NCI-H128 (cell line): ENCODE measurements around the gene RUNX1.
"Not testable (repeated sequence)": the region's sequence is repeated elsewhere in the genome, so short reads cannot be mapped to it uniquely, and the experiment has no call there.

Experiments used
- DNase-seq: peaks from one replicate; lab custom pipeline; 2025; ENCODE audit not compliant: unreplicated experiment; lab: John Stamatoyannopoulos, UW

The RUNX1 gene

DNA sequence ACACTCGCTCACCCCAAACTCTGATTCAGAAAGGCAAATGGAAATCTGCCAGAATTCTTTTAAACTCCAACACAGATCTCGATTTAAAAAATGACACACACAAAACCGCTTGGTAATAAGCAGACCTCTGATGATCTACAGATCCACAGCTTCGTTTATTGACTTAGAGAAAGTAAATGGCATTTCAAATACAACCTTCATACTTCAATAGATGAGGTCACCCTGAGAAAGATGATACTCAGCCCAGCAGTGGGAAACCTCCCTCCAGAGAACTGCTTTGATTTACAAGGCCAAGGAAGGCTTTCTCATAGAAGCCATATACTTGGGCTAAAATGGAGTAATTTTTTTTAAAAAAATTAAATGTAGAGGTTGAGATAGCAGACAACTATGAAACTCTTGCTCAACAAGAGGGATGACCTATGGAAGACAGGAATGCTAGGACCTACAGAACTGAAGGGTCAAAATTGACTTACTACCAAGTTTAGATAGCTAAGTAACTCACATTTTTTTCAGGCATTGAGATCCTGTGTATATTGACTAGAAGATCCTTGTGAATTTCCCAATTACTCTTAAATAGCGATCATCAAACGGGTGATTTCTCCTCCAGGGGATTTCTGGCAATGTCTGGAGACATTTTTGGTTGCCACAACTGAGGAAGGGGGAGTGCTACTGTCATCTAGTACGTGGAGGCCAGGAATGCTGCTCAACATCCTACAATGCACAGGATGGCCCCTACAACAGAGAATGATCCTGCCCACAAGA, 236.4 kb downstream of the RUNX1 start:
- no peak for DNase-seq

DNA sequence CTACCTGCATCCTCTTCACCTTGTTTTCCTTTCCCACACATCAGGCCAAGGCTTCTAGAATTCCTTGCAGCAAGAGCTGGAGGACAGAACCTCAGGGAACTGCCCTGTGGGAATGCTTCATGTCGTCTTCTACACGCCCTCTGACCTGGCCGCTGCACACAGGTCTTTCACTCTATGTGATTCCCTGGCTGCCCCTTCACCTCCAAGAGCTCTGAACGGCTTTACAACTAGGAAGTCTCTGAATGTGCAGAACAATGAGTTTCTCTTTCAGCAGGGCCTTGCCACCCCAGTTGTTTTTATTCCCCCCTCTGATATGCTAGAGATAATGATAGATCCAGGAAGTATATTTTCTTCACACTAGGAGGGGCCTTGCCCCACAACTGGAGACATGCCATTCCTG, 237.7 kb downstream of the RUNX1 start:
- DNase-seq = no peak

DNA sequence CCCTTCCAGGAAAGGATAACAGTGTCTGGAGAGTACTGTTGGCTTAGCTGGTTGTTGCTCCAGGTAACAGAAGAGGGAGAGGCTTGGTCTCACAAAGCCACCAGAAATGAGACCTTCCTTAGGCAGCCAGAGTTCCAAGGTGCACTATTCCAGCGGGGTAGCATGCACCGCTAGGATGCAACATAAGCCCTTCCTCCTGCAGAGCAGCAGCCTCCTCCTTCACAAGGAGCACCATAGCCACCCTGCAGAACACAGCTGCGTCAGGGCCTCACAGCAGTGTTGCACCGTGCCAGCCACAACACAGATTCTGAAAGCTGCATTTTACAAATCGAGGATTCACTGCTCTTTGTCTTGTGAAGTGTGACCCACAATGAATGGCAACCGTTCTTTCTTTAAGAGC, 238.3 kb downstream of the RUNX1 start:
- DNase-seq = no peak

DNA sequence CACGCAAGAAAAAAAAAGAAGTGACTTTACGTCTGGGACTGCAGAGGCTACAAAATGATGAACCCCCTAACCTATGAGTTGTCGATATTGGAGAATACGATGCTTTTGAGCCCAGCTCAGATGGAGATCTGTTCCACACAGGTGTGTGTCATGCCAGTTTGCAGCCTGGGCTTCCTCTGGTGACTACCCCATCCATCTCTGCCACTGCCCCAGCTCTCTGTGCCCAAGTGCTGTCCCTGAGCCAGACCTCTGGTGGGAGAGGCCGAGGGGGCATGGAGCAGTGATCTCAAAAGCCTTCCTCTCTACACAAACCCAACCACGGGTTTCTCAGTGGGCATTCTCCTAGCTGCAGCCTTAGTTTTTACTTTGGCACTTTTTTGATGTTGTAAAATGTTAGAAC, 239.3 kb downstream of the RUNX1 start:
- no peak for DNase-seq

DNA sequence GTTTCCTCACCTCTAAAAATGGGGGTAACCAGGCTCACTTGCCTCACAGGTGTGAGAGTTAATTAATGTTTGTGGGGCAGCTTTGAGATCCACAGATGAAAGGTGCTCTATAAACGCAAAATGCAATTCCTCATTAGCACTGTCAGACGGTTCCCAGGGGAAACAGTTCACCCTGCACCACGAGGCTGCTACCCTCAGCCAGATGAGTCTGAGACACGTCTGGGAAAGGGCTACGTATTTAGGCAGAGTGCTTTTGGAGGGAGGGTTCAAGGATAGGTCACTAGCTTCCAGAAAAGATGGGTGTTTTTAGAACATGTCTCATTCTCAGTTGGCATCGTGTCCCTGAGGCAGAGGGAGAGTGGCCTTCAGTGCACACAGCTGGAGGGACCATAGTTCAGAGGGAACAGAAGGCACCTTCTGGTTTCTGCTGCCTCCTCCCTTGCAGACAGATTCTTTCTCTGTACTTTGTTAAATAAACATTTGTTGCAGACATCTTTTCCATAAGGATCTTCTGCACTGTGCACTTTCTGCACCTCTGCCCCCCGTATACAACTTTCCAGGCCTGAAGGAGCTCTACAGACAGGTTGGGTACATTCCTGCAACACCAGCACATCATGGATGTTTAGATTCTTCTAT, 240.4 kb downstream of the RUNX1 start:
- no peak for DNase-seq

DNA sequence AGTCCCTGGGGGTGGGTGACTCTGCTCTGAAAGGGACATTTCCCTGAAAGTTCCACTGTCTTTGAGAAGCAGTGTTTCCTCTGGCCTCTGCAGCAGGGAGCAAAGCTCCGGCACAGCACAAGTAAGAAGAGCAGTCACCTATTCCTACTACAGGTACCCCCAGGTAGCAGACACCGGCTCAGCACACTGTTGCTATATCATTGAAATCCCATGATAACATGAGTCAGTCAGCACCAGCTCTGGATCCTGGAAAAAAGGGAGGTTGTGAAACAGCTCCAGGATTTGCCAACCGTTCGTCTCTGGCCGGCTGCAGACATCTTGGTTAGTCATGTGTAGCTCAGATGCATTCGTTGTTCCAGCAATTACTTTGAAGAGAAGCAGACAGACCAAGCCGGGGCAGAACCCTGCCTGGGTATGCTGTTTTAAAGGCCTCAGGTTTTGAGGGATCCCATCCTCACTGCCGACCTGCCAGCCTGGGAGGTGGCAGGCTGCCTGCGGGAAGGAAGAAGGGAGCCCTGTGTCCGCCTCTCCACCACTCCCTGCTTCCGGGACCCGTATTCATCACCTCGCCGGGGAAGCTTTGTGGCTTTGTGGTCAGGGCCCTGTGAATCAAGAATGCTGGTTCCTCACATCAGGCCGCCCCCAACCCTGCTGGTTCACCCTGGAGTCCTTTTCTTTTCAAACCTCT, 241.1 kb downstream of the RUNX1 start:
- DNase-seq = no peak

DNA sequence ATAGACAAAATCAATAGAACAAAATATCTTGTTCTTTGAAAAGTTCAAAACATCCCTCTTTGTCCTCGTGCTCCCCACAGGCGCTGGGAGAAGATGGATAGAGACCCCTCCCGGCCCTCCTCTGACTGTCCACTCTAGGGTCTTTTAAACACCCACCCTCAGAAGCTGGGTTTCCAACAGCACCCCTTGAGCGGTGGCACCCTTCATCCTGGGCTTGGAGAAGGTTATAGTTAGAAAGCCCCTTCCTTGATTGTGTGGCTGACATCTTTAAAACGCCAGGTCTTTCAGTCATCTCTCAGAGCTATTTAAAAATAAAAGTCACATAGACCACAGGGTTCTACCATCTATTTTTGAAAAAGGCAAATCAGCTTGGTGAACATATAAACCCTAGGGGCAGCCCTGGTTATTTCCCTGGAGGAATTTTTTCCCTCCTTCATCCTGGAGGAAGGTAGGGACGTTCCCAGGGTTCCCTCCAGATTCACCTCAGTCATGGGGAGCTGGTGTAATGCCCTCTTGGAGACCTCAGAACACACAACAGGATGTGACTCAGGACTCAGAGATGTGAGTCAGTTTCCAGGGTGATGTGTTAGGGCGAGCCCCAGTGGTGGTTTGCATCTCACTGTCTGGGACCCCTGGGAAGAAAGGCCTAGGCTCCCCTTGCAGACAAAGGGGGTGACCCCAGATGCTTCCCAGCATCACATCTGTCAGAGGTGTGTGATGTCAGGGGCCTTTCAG, 241.8 kb downstream of the RUNX1 start:
- DNase-seq = no peak

DNA sequence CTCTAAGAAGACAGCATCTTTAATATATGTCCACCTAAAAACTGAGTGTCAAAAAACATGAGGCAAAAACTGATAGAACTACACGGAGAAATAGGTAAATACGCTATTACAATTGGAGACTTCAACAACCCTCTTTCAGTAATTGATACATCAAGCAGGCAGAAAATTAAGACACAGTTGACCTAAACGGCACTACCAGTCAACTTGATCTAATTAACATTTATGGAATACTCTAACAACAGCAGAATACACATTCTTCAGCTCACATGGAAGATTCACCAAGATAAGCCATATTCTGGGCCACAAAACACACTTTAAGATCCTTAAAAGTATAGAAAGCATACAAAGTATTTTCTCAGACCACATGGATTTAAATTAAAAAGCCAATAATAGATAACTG, 242.7 kb downstream of the RUNX1 start:
- DNase-seq = no peak

DNA sequence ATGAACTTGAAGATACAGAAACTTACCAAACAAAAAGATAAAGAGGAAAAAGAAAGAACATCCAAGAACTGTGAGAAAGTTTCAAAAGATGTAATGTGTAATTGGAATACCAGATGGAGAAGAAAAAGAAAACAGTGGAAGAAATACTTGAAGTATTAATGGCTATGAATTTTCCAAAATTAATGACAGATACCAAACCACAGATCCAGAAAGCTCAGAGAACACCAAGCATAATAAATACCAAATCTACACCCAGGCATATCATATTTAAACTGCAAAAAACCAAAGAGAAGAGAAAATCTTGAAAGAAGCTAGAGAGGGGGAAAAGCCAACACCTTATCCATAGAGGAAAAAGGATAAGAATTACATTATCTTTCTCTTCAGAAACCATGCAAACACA, 243.9 kb downstream of the RUNX1 start:
- DNase-seq = no peak

DNA sequence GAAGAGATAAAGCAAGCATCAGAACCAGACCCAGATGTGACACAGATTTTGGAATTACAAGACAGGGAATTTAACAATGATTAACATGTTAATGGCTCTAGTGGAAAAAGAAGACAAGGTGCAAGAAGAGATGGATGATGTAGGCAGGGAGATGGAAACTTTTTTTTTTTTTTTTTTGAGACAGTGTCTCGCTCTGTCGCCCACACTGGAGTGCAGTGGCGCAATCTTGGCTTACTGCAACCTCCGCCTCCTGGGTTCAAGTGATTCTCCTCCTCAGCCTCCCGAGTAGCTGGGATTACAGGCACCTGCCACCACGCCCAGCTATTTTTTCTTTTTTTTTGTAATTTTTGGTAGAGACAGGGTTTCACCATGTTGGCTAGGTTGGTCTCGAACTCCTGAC, 244.5 kb downstream of the RUNX1 start:
- DNase-seq = not testable (repeated sequence)

DNA sequence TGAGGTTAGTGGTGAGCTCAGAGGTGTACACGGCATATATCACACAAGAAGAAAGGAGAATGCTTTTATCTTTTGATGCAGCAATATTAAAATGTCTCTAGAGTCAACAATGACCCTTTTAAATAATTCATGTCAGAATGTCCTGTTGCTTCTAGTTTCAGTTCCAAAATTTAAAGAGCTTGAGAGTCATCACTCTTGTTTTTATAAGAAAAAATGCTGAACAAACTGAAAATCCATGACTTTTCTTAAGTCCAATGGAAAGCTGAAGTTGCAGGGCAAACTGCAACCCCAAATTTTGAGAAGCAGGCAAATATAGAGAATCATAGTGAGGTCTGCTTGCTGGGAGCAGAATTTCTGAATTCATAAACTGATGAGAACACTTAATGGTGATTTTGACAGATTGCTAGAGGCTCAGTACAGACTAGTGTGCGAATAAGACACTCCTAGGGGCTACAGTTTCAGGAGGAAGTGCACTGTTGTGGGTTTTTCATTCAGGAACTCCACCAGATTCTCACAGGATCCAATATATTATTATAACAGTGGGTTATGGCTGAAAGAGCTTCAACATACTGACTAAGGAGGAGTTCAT, 245.2 kb downstream of the RUNX1 start:
- DNase-seq = no peak

DNA sequence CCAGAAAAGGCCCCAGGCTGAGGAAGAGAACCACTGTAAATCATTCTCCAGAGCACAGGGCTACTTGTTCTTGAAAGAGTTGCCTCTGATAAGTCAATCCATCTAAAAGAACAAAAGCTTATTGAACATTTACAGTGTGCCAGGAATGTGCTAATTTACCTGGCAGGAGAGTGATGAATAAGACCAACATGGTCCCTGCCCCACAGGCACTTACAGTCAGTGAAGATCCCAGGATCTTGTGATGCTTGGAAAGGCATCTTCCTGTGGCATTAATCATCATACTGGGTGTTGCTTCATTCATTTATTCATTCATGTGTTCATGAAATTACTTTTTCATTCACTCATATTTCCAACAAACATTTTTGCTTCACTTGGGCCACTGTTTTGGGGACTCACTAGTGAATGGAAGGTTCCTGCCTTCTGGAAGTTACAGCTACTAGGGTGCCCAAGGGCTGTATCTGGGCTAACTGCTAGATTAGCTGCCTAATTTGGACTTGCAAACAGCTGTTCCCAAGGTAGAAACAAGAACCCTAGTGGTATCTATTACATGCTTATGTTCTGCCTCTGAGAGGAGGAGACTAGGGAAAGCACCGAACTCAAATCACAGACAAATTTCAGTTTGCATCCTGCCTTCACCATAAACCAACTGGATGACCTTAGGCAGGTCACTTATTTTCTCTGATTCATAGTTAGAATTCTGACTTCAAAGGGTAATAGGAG, 246.8 kb downstream of the RUNX1 start:
- DNase-seq = no peak

DNA sequence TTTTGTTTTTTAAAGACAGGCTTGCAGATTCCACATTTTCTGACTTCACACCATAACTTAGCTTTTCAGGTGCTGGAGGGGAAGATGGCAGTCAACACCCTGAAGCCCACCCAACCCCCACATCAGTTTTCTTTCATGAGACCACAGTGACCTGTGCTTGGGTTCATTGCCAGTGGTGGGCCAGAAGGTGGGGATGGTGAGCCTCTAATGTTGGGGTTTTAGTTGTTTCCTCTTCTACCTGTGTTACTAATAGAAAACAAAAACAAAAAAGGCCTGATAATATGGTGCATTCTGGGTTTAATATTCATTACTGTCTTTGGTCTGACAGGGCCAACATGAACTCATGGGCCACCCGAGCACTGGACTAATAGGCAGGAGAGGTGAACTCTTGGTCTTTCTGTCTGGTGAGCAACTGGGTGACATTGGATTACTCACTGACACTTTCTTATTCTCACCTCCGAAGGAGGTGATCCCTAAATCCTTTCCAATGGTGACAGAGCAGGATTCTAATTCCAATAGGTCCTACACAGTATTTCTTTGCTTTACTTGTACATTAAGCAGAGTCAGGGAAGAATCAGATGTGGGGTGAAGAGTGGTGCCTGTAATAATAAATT, 247.5 kb downstream of the RUNX1 start:
- DNase-seq = no peak

DNA sequence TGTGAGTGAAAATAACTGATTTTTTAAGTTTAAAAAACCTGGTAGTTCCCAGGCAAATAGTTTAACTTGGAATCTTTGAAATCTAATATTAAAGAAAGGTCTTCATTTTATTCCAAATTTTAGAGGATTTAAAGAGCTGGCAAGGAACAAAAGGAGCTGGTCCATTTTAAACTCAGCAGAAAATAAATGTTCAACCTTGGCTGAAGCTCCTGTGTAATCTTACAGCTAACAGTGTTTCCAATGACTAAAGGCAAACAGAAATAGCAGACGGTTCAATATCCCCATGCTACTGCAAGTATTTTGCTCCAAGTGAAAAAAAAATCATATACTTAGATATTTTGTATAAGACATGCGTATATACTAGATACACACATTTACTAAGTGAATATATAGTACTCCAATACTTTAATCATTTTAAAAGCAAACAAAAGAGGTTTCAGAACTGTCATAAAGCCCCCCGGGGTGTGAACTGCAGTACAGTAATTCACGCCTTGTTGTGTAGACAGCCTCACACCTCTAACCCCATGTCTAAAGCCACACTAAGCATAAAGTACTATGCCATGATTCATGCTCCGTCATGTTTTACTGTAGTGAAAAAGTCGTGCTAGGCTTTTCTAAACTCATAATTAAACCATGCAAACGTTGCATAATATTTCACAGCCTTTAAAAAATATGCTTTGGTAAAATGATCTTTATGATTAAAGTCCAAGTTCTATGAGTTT, 248.1 kb downstream of the RUNX1 start:
- DNase-seq = no peak

DNA sequence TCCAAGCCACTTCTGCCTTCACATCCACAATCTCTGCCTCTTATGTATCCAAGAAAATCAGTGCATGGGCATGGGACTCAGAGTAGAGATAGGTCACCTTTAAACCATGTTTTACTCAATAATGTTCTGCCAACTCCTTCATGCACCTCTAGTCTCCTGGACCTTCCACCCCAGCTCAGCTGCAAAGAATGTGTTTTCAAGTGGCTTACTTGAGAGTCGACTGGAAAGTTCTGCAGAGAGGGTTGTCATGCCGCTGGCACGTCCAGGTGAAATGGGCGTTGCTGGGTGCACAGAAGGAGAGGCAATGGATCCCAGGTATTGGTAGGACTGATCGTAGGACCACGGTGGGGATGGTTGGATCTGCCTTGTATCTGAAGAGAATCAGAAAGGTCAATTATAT, 250.0 kb downstream of the RUNX1 start:
- DNase-seq = no peak

DNA sequence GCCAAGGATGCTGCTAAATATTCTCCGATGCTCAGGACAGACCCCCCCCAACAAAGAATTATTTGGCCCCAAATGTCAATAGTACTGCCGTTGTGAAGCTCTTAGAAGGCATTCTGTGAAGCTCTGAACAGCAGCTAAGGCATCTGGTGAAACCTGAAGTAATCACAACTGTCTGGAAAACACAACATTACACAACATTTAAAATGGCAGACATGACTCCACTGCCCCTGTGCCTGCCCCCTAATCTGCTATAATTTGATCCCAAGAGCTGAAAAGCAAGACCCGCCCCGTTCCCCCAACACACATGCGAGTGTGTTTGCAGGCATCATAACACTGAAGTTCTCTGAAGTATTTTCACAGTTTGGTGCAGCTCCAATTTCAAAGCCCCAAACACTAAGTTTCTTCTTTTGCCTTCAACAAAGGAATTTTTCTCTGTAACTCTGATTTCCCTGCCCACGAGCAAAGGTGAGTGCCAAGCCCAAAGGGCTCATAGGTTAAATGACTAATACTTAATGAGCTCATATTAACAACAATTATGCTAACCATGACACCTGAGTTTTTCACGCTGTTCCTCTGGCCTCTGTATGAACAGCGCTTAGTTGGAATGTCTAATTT, 251.1 kb downstream of the RUNX1 start:
- DNase-seq = no peak

DNA sequence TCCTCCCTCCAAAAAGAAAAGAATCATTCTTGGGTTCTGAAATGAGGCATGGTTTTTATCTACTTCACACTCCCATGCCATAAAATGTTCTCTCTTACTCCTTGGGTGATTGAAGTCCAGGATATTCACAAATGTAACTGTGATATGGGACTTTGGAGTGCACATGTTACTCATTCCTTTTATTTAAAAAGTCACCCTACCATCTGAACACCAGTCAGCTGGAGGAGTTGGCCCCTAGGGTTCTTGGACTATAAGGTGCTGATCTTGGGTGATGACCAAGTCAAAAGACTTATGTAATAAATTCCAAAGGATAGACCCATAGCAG, 251.9 kb downstream of the RUNX1 start:
- no peak for DNase-seq

DNA sequence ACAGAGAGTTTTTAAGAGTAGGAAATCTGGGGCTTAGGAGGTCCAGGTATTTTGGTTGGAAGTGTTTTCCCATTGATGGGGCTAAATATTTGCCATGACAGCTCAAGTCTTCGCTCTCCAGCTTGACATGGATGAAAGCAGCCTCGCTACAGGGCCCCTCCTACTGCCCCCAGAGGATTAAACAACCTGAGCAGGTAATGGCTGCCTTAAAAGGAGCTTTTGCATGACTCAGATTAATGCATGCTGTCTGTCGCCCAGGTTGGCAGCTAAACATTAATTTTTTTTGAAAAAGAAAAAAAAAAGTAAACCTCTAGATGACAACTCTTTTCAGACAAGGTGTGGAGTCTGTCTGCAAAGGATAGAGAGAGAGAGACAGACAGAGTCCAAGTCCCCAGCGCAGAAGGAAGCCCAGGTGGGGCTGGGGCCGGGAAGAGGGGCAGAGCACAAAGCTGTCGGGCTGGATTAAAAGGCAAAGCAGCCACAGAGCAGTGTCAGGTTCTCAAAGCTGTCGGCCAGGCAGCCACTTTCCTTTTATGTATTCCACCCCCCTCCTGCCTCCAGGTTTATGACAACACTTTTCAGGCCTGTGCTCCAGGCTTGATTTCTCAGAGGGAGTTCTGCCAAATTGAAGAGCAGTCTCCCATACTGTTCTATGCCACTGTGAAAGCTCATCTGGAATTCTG, 252.4 kb downstream of the RUNX1 start:
- DNase-seq = peak; percentile 39
